Lung (tissue), 12 donors: ENCODE results near the gene MAMDC4. TPM values are rescaled to one million over a fixed set of nuclear protein-coding genes. Genes with fewer than 3 reads are reported as not detected.

Experiments used
- ATAC-seq: fragments of 200-7000 bp; cut with Tn5 transposase; one replicate; pipeline ENCODE4 v1.9.1; 2020; ENCODE audit warnings: moderate number of reproducible peaks; ENCODE audit not compliant: insufficient read depth, low FRiP score
- DNase-seq, 3 donors: peaks; one replicate each; pipeline ENCODE4 v3.0.0-alpha.2; 2013 to 2017
- H3K27ac ChIP-seq, 2 donors: one replicate each; pipeline ENCODE4 v1.5.1; 2013; ENCODE audit warnings: mild to moderate bottlenecking in 2 of 2, moderate library complexity in 2 of 2, control low read depth in 1 of 2, inconsistent platforms in 1 of 2, low read depth in 1 of 2, low read length in 1 of 2
- H3K27me3 ChIP-seq, 3 donors: one replicate each; pipeline ENCODE4 v1.5.1; 2013; ENCODE audit warnings: low read length in 2 of 3; ENCODE audit not compliant: control insufficient read depth in 3 of 3, insufficient read depth in 3 of 3
- H3K36me3 ChIP-seq, 4 donors: one replicate each; pipeline ENCODE4 v1.5.1; 2013; ENCODE audit warnings: low read length in 4 of 4, mild to moderate bottlenecking in 1 of 4, moderate library complexity in 1 of 4; ENCODE audit not compliant: control insufficient read depth in 4 of 4, insufficient read depth in 4 of 4
- H3K4me1 ChIP-seq, 5 donors: one replicate each; pipeline ENCODE4 v1.5.1; 2013; ENCODE audit warnings: low read length in 5 of 5, mild to moderate bottlenecking in 2 of 5, moderate library complexity in 1 of 5; ENCODE audit not compliant: control insufficient read depth in 5 of 5, insufficient read depth in 5 of 5
- H3K4me3 ChIP-seq: one replicate; pipeline ENCODE4 v1.5.1; 2013; ENCODE audit warnings: mild to moderate bottlenecking, control low read depth, moderate library complexity
- H3K9ac ChIP-seq, 2 donors: one replicate each; pipeline ENCODE4 v1.5.1; 2013; ENCODE audit warnings: low read length in 2 of 2, control low read depth in 1 of 2; ENCODE audit not compliant: insufficient read depth in 1 of 2
- H3K9me3 ChIP-seq, 4 donors: one replicate each; pipeline ENCODE4 v1.5.1; 2013; ENCODE audit warnings: low read length in 3 of 4, mild to moderate bottlenecking in 1 of 4, moderate library complexity in 1 of 4; ENCODE audit not compliant: control insufficient read depth in 4 of 4, insufficient read depth in 3 of 4
- CTCF ChIP-seq: IDR thresholded peaks from 2 replicates; pipeline ENCODE4 v1.5.1; 2012; ENCODE audit warnings: mild to moderate bottlenecking; ENCODE audit errors: control extremely low read depth, extremely low read depth
- WGBS, 2 donors: extraction: QIAGEN DNeasy Blood & Tissue Kit; methylation state at CpG; one replicate each; pipeline ENCODE4 v1.1.7; 2013; 5-methylcytosine and 5-hydroxymethylcytosine counted together
- polyA plus RNA-seq, 2 donors: library from polyadenylated mRNA; stranded (reverse); fragments of 200-250 nt; gene quantifications; one replicate each; pipeline ENCODE4 v1.2.1, GENCODE V29; 2013
- total RNA-seq, 2 donors: library from RNA; depleted of rRNA in 1 of 2; stranded (reverse); fragments of >200 nt in 1 of 2; gene quantifications; one replicate each; pipeline ENCODE4 v1.2.1, GENCODE V29; 2014 to 2021
- donor health status: control.
- donor health status: control.
- donor health status: Bipolar disorder and iron deficiency.
- donor health status: healthy.
- donor health status: DM: yes; HTN: yes; CAD: no.

MAMDC4 gene
- total and polyA plus RNA-seq, 4 donors, result 5.6 to 13.2 (median 7.1) TPM

GRCh38 chr9:136838314-136839228 lies 13.6 kb upstream of the MAMDC4 start:
- Histone ChIP-seq H3K4me1 (peaks cover 0 to 23% (median 8%) of the 10 kb centered on the region in 5 donors), H3K27me3 (peaks cover 0 to 5% (median 3%) of the 10 kb centered on the region in 3 donors), H3K27ac (no peak overlapping the region), H3K9me3 (no peaks in the 10 kb centered on the region), H3K4me3 (no peak overlapping the region), H3K36me3 (peaks cover 0 to 46% (median 2%) of the 10 kb centered on the region in 4 donors), H3K9ac (no peak overlapping the region)
- 91% methylated on average over 29 of the region's 29 CpGs for WGBS, 2 donors
- no peak for DNase-seq
- TF ChIP-seq CTCF, result no peak
- no peak for ATAC-seq

GRCh38 chr9:136839229-136840139 lies 12.7 kb upstream of the MAMDC4 start:
- H3K4me3 ChIP-seq, result no peak overlapping the region
- peaks cover 0 to 5% (median 3%) of the 10 kb centered on the region in 3 donors for H3K27me3 ChIP-seq
- H3K9me3 ChIP-seq, result no peaks in the 10 kb centered on the region
- H3K9ac ChIP-seq, result no peak overlapping the region
- DNase-seq (no peak), ATAC-seq (no peak)
- 92 to 94% methylated on average over 34 to 36 of the region's 36 CpGs for whole genome bisulfite sequencing, 2 donors
- H3K36me3 ChIP-seq, result peaks cover 0 to 43% (median 2%) of the 10 kb centered on the region in 4 donors
- TF ChIP-seq CTCF, result no peak
- H3K27ac ChIP-seq, result no peak overlapping the region
- H3K4me1 ChIP-seq, result peaks cover 0 to 23% (median 10%) of the 10 kb centered on the region in 5 donors

GRCh38 chr9:136840140-136840876 lies 11.8 kb upstream of the MAMDC4 start:
- no peak for DNase-seq
- peaks cover 0 to 8% (median 3%) of the 10 kb centered on the region in 3 donors for H3K27me3 ChIP-seq
- H3K4me1 ChIP-seq, result peaks cover 0 to 23% (median 10%) of the 10 kb centered on the region in 5 donors
- H3K27ac ChIP-seq, result no peak overlapping the region
- TF ChIP-seq CTCF, result no peak
- H3K9ac ChIP-seq, result no peak overlapping the region
- ATAC-seq, result no peak
- peaks cover 0 to 40% (median 2%) of the 10 kb centered on the region in 4 donors for H3K36me3 ChIP-seq
- WGBS, 2 donors, result 80 to 84% methylated on average over 23 to 32 of the region's 32 CpGs
- no peak overlapping the region for H3K4me3 ChIP-seq
- peaks cover 0 to 1% (median 0%) of the 10 kb centered on the region in 4 donors for H3K9me3 ChIP-seq
